Endothelial cell of hepatic sinusoid (primary cell): ENCODE results near the gene COQ8A.

Experiments
- in situ Hi-C: cut with HindIII; loops from 2 replicates; pipeline ENCODE4 v1.10.0; 2017; ENCODE audit warnings: low sequenced_read_pairs

The COQ8A gene

GRCh38 chr1:226940029-226940805 lies at the start of gene COQ8A:
Gene COQ8A (plus strand): TSS chr1:226940294. CDS start chr1:226961386, 21,092 bp downstream.
- in situ Hi-C loops: no loop called here

- in situ Hi-C loops: no loop called here
These were observed 49.6 kb upstream of the COQ8A start for GRCh38 chr1:226890331-226891108.

GRCh38 chr1:226891346-226891745 lies 48.7 kb upstream of the COQ8A start:
- in situ Hi-C loops: no loop called here

GRCh38 chr1:226891846-226892523 lies 48.1 kb upstream of the COQ8A start:
- in situ Hi-C loops: no loop called here

GRCh38 chr1:226892524-226892875 lies 47.6 kb upstream of the COQ8A start:
- in situ Hi-C loops: no loop called here

- in situ Hi-C loops: no loop called here
These were observed 46.2 kb upstream of the COQ8A start for GRCh38 chr1:226893936-226894335.

- in situ Hi-C loops: no loop called here
These were observed 45.3 kb upstream of the COQ8A start for GRCh38 chr1:226894826-226895225.

GRCh38 chr1:226895644-226896043 lies 44.5 kb upstream of the COQ8A start:
- in situ Hi-C loops: no loop called here

GRCh38 chr1:226898246-226898645 lies 41.8 kb upstream of the COQ8A start:
- in situ Hi-C loops: no loop called here

GRCh38 chr1:226901421-226901820 lies 38.7 kb upstream of the COQ8A start:
- in situ Hi-C loops: loop anchor here (25.0 kb wide), 1 partner anchor 111 kb away; no protein-coding TSS in a partner anchor

GRCh38 chr1:226902601-226903000 lies 37.5 kb upstream of the COQ8A start:
- in situ Hi-C loops: loop anchor here (25.0 kb wide), 1 partner anchor 110 kb away; no protein-coding TSS in a partner anchor

GRCh38 chr1:226903819-226904716 lies 36.0 kb upstream of the COQ8A start:
- in situ Hi-C loops: loop anchor here (25.0 kb wide), 1 partner anchor 108 kb away; no protein-coding TSS in a partner anchor

- in situ Hi-C loops: loop anchor here (25.0 kb wide), 1 partner anchor 108 kb away; no protein-coding TSS in a partner anchor
These were observed 35.3 kb upstream of the COQ8A start for GRCh38 chr1:226904772-226905171.

GRCh38 chr1:226908419-226908818 lies 31.7 kb upstream of the COQ8A start:
- in situ Hi-C loops: loop anchor here (25.0 kb wide), 1 partner anchor 104 kb away; no protein-coding TSS in a partner anchor

- in situ Hi-C loops: loop anchor here (25.0 kb wide), 1 partner anchor 103 kb away; no protein-coding TSS in a partner anchor
These were observed 31.2 kb upstream of the COQ8A start for GRCh38 chr1:226908913-226909312.

GRCh38 chr1:226912587-226913176 lies 27.4 kb upstream of the COQ8A start:
- in situ Hi-C loops: loop anchor here (25.0 kb wide), 1 partner anchor 100 kb away; no protein-coding TSS in a partner anchor

- in situ Hi-C loops: loop anchor here (25.0 kb wide), 1 partner anchor 97 kb away; no protein-coding TSS in a partner anchor
These were observed 24.5 kb upstream of the COQ8A start for GRCh38 chr1:226915672-226915995.

- in situ Hi-C loops: loop anchor here (25.0 kb wide), 1 partner anchor 96 kb away; no protein-coding TSS in a partner anchor
These were observed 23.6 kb upstream of the COQ8A start for GRCh38 chr1:226916497-226916896.

GRCh38 chr1:226919587-226919986 lies 20.5 kb upstream of the COQ8A start:
- in situ Hi-C loops: loop anchor here (25.0 kb wide), 1 partner anchor 93 kb away; no protein-coding TSS in a partner anchor
